ENCODE measurements around the gene VSTM2L. TPM values are rescaled to one million over a fixed set of nuclear protein-coding genes. Genes with fewer than 3 reads are reported as not detected.
"Not testable (repeated sequence)": the region's sequence is repeated elsewhere in the genome, so short reads cannot be mapped to it uniquely, and the experiment has no call there.

VSTM2L gene
- total RNA-seq, 1 donor from 2014 or later = 7.1 TPM

DNA sequence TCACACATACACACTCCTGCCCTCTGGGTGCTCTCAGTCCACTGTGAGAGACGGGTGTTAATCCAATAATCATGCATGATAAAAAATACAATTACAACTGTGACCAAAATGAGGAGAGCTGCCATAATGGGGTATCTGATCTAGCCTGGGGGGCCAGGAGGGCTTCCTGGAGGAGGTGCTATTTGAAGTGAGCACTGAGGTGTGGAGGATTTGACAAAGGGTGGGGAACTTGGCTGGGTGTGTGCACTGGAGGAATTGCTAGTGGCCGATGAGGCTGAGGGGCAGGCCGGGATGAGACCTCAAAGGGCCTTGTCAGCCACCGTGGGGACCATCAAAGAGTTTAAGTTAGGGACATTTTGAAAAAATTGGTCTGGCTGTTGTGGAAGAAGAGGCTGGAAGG lies 34.8 kb downstream of the VSTM2L start:
- no peak for DNase-seq (ENCODE audit: low spot score)

DNA sequence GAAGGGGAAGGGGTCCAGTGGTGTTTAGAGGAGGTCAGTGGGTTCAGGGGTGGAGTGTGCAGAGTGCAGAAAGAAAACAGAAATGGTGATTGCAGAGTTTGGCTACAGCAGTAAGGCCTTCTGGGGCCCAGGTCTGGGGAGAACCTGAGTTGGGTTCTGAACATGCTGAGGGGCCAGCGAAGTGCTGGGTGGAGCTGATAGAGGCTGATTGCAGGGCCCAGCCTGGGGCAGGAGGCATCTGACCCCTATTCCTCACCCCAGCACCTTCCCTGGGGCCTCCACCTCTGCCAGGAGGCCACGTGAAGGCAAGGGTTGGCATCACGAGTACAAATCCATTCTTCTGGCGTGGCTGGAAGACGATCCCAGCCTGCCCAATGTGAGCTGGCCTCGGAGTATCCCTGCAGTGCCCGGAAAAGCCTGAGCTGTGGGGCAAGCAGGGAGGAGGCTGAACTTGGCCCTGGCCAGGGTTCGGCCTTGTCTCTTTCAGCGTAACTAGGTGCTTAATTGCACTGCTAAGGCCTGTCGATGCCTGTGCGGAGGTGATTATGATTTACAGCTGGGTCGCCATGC lies 35.3 kb downstream of the VSTM2L start:
- no peak for DNase-seq (ENCODE audit: low spot score)

DNA sequence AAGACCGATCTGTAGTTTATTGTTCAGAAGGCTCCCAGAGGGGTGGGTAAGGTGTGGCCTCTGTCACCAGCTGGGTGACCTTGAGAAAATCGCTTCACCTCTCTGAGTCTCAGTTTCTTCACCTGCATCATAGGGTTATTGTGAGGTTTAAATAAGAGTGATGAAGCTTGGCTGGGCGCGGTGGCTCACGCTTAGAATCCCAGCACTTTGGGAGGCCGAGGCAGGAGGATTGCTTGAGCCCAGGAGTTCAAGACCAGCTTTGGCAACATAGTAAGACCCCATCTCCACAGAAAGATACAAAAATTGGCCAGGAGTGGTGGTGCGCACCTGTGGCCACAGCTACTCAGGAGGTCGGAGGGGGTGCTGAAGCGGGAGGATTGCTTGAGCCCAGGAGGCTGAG lies 36.0 kb downstream of the VSTM2L start:
- no peak for DNase-seq (ENCODE audit: low spot score)

DNA sequence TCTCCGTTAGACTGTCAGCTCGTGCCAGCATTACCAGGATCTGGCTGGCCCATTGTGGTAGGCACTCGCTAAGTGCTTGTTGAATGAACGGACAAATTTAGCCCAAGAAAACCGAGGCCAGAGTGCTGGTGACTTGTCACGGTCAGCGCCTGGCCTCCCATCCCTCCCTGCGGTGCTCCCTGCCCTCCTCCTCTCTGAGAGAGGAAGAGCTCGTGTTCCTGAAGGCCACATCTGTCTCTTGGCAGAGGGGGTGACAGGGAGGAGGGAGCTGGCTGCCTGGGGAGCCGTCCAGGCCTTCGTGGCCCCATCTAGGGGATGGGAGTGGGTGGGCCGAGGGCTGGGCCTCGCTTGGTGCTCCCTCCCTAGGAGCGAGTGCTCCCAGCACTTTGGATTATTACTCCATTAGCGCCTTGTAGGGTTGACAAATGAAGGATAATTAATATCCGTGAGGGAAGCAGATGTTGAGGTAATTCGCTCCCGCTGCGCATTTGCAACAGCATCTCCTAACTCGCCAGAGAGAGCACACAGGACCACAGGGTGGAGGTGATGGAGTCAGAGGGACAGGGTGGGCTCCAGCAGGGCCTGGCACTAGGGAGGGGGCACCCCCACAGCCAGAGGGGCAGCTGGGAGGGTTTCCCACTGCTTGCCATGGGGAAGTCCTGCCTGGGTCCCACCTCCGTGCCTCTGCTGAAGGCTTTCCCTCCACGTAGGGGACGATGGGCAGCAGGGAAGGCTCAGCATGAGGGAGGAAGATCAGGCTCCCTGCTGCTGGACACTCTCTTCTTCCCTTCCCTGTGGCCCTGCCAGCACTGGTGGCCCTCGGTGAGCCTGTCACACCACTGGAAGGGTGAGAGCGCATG lies 37.0 kb downstream of the VSTM2L start:
- DNase-seq (ENCODE audit: low spot score) = peak; percentile 32

DNA sequence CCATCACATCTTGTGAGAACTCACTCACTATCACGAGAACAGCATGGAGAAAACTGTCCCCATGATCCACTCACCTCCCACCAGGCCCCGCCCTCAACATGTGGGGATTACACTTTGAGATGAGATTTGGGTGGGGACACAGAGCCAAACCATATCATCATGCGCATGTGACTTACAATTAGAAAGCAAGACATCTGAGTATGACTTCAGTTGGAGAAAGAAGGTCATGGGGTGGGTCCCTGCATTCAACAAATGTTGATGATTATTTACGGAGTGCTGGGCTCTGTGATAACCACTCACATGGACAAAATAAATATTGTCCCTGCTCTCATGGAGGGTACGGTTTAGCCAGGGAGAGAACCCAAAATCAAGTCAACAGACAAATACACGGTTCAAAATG lies 37.9 kb downstream of the VSTM2L start:
- peak; percentile 29 for DNase-seq (ENCODE audit: low spot score)

DNA sequence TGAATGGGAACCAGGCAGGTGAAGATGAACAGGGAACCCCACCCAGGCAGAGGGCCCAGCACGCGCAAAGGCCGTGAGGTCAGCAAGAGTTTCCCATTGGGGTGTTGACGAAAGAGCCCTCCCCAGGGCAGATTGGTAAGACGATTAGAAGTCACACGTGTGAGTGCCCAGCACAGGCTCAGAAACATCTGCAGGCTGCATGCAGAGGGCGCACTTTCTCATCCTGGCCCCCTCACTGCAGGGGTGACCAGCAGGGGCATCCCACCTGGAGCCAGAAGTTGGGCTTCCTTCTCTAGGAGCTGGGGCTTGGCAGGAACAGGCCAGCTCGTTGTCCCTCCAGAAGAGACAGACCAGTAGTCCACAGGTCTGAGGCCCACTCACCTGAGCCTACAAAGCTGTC lies 38.4 kb downstream of the VSTM2L start:
- peak; percentile 29 for DNase-seq (ENCODE audit: low spot score)

DNA sequence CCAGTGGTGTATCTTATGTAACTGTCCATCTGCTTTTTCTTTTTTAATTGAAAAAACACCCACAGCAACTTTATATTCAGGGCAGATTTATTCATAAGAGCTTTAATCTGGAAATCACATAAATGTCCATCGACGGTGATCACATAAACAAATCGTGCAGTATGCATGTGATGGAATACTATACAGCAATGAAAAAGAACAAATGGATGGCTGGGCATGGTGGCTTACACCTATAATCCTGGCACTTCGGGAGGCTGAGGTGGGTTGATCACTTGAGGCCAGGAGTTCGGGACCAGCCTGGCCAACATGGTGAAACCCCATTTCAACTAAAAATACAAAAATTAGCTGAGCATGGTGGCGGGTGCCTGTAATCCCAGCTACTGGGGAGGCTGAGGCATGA lies 39.1 kb downstream of the VSTM2L start:
- DNase-seq (ENCODE audit: low spot score) = peak; percentile 13

DNA sequence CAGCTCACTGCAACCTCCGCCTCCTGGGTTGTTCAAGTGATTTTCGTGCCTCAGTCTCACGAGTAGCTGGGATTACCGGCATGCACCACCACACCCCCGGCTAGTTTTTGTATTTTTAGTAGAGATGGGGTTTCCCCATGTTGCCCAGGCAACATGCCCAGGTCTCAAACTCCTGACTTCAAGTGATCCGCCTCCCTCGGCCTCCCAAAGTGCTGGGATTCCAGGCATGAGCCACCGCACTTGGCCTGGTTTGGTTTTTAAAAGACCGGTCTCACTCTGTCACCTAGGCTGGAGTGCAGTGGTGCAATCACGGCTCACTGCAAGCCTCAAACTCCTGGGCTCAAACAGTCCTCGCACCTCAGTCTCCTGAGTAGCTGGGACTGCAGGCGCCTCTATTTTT lies 40.1 kb downstream of the VSTM2L start:
- DNase-seq (ENCODE audit: low spot score) = peak; percentile 20

DNA sequence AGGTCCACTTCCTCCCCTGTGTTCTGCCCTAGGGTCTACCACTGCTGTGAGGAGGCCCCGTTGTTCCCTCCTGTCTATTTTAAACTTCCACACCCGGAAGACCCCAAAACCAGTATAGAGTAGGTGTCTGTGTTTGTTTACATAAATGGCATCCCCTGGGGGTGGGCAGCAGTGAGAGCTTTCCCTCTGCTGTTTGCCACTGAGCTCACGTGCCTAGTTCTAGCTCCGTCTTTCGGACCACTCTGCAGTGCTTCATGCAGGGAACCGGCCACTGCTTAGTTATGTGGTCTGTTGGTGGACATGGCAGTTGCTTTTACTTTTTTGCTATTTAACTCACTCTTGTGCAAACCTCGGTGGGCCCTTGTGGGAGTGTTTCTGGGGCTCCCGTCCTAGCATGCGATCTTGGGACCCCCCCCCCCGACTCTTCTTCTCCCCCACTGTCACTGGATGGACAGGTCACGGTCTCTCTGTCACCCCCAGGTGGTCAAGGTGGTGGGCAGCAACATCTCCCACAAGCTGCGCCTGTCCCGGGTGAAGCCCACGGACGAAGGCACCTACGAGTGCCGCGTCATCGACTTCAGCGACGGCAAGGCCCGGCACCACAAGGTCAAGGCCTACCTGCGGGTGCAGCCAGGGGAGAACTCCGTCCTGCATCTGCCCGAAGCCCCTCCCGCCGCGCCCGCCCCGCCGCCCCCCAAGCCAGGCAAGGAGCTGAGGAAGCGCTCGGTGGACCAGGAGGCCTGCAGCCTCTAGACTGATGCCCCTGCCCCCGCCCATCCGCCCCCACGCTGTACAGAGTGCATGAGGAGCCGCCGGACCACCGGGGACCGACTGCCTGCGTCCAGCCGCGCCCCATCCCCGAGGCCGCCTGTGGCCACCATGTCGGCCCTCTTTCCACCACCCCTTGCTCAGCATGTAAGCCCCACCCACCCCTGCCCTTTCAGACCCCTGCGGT lies 40.9 kb downstream of the VSTM2L start:
- DNase-seq (ENCODE audit: low spot score) = peak; percentile 33

DNA sequence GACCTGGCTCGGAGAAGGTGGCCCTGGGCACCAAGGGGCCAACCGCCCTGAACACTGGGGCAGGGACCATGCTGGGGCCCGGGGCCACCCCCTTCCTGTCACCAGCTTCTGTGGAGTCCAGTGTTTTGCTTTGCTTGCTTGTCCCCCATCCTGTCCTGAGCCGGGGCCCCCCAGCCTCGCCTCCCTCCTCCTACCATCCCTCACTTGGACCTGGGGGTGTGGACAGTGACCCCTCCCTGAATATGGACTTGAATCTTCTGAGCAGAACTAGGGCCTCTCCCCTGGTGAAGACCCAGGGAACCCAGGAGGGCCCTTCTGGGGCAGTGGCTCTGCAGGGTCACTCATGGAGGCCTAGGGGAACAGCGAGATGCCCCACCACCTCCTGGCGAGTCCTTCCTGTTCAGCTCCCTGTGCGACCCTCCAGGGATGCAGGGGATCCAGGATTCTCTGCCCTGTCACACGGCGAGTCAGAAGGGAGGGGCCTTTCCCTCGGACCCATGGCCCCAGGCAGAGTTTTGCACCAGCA lies 41.6 kb downstream of the VSTM2L start:
- DNase-seq (ENCODE audit: low spot score) = peak; percentile 37

DNA sequence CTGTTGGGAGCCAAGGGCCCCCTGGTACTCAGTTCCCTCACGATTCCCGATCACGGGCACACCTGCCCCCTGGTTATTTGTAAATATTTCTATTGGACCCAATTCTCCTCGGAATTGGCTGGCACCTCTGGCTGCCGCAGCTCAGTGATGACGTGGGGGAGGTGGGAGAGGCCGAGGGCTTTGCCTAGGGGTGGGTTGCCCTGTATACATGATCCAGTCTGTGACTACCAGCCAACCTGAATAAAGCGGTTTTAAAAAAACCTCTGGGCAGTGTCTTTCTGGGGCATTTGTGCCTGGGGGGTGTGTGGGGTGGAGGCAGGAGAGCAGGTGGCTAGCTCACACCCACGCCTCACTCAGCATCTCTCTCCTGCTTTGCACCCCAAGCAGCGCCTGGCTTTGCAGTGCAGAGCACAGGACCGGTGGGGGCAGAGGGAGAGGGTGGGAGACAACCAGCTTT lies 42.2 kb downstream of the VSTM2L start:
- DNase-seq (ENCODE audit: low spot score) = peak; percentile 24

DNA sequence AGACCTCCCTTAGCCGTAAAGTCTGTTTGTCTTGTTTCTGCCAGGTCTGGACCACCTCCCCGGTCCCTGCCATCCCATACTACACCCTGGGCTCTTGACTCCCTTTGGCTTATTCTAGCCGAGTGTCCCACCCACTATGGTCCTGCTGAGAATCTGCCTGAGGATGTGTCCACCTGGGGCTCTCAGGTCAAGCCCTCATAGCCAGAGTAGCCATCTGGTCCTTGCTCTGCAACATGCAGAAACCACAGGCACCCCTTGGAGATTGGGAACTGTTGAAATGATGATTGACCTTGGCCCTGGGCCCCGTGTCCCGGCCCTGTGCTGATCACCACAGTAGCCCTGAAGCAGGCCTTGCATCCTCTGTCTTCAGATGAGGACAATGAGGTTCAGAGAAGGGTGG lies 44.0 kb downstream of the VSTM2L start:
- DNase-seq (ENCODE audit: low spot score) = no peak

DNA sequence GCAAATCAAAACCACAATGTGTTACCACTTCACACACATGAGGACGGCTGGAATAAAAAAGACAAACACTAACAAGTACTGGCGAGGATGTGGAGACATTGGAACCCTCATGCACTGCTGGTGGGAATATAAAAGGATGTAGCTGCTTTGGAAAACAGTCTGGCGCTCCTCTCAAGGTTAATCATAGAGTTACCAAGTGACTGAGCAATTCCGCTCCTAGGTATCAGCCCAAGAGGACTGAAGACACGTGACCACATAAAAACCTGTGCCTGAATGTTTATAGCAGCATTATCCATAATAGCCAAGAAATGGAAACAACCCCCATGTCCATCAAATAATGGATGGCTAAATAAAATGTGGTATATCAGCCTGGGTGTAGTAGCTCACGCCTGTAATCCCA lies 45.0 kb downstream of the VSTM2L start:
- no peak for DNase-seq (ENCODE audit: low spot score)

DNA sequence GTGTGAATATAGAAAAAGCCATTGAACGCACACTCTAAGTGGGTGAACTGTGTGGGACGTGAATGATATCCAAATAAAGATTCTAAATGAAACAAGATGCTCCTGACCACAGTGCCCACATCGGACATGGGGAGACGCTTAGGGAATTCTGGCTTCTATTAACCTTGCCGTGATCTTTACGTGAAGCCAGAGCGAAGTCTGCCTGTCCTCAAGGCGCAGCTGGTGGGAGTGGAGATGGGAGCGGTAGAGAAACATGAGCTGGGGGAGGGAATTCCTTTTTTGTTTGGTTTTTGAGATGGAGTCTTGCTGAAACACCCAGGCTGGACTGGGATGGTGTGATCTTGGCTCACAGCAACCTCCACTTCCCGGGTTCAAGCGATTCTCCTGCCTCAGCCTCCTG lies 46.0 kb downstream of the VSTM2L start:
- DNase-seq (ENCODE audit: low spot score) = no peak

DNA sequence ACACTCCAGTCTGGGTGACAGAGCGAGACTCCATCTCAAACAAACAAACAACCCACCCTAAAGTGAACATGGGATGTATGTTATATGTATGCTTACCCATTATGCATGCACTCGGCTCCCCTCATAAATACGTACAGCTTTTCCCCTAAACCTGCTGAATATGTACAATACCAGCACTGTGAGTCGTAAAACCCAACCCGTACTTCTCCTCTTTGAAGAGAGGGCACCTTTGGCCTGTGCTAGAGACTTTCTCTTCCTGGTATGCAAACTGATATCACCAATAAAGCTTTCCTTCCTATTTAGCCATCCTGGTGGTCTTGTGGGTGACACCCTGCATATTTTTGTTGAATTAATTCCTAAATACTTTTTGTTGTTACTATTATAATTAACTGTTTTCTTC lies 51.3 kb downstream of the VSTM2L start:
- no peak for DNase-seq (ENCODE audit: low spot score)

DNA sequence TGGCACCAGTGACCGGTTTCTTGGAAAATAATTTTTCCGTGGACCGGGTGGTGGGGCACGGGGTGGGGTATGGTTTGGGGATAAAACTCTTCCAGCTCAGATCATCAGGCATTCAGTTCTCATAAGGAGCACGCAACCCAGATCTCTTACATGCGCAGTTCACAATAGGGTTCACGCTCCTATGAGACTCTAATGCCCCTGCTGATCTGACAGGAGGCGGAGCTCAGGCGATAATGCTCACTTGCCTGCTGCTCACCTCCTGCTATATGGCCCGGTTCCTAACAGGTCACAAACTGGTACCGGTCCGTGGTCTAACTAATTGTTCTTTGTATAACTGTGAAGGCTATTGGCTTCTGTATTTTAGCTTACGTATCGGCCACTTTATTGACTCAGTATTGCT lies 51.7 kb downstream of the VSTM2L start:
- no peak for DNase-seq (ENCODE audit: low spot score)

DNA sequence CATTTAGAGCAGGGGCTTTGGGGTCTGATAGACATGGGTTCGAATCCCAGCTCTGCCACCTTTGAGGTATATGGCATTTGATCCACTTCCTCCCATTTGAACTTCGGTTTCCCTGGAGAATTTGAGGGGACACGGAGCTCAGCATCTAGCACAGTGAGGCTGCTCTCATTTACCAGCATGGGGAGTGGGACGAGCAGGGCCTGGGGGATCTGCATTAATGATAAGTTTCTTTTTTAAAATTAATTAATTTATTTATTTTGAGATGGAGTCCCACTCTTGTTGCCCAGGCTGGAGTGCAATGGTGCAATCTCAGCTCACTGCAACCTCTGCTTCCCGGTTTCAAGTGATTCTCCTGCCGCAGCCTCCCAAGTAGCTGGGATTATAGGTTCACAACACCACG lies 52.6 kb downstream of the VSTM2L start:
- no peak for DNase-seq (ENCODE audit: low spot score)

DNA sequence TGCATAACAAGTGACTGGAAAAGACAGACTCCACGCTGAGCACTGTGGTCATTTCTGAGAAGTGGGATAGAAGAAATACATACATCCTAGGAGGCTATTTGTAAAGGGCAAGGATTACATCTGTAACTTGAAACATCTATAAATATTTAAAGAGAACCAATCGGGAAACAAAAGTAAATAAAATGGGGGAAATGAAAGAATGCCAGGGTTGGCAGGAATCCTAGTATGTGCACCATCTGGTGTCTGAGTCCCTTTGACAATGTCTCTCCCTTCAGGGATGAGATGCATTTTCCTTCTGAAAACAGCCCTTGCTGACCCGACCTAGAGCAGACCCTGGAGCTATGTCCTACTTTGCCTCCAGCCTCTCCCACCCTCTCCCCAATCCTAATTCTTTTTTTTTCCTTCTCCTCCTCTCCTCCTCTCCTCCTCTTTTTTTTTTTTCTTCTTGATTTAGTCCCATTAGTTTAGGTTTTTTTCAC lies 53.2 kb downstream of the VSTM2L start:
- no peak for DNase-seq (ENCODE audit: low spot score)

DNA sequence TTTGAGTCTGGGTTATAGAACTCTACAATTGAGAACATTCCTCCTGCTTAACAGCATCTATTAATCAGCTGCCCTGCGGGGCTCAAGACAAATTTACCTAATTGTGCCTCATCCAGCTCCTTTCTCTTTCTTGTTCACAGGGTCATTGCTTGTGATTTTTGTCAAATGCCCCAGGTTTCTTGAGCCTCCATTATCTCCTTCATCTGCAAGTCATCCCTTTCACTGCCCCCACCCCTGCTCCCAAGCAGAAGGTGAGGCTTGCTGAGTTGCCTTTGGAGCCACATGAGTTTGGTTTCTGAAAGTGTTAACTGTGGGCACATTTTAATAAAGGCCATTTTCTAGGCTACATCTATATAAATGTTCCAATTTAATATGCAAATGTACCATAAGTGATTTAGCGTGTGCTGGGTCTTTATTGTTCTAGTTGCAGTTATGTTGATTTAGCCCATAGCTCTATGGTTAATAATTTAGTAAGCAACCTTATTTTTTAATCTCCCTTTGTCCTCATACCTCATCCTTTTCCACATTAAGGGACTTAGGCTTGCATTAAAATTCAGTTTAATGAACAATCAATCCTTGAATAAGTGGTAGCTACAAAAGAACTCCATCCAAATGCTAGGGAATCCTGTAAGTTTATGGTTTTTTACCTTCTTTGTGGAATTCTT lies 56.1 kb downstream of the VSTM2L start:
- no peak for DNase-seq (ENCODE audit: low spot score)

DNA sequence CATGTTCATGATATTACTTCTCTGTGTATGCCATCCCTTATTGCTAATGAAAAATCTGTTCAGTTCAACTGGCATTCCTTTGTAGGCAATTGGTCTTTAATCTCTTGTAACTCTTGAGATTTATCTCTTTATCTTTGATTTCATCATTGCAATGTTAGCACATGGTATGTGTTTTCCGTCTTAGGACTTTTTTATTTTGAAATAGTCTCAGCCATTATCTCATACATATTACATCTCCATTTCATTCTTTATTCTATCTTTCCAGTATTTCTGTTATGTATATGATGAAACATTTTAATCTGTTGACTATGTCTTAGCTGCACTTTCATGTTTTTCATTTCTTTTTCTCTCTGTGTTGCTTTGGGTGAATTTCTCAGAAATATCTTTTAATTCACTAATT lies 58.1 kb downstream of the VSTM2L start:
- no peak for DNase-seq (ENCODE audit: low spot score)

DNA sequence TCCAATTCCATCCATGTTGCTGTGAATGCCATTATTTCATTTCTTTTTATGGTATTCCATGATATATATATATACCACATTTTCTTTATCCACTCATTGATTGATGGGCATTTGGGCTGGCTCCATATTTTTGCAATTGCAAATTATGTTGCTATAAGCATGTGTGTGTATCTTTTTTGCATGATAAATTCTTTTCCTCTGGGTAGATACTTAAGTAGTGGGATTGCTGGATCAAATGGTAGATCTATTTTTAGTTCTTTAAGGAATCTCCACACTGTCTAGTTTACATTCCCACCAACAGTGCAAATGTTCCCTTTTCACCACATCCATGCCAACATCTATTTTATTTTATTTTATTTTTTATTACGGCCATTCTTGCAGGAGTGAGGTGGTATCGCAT lies 60.6 kb downstream of the VSTM2L start:
- DNase-seq (ENCODE audit: low spot score) = not testable (repeated sequence)

Data from ureter (tissue), 1 donor.